Inflammatory macrophage (primary cell): ENCODE results near the gene ZC3HAV1.
A peak's percentile ranks its signal among the peaks of the same experiment; 100 is the strongest.
"Not testable (repeated sequence)": the region's sequence is repeated elsewhere in the genome, so short reads cannot be mapped to it uniquely, and the experiment has no call there.

Experiments
- DNase-seq, 2 donors: peaks; one replicate each; pipeline ENCODE4 v3.0.0-alpha.2; 2020 to 2022
- total RNA-seq, 18 experiments: gene quantifications; one replicate each; lab custom pipeline; 2026; ENCODE audit warnings: mixed read lengths in 6 of 18, inconsistent platforms in 2 of 18; lab: John Stamatoyannopoulos, UW

Gene ZC3HAV1
- 71.0 to 1,130 (median 129) reads per million in 18 experiments for total RNA-seq

DNA sequence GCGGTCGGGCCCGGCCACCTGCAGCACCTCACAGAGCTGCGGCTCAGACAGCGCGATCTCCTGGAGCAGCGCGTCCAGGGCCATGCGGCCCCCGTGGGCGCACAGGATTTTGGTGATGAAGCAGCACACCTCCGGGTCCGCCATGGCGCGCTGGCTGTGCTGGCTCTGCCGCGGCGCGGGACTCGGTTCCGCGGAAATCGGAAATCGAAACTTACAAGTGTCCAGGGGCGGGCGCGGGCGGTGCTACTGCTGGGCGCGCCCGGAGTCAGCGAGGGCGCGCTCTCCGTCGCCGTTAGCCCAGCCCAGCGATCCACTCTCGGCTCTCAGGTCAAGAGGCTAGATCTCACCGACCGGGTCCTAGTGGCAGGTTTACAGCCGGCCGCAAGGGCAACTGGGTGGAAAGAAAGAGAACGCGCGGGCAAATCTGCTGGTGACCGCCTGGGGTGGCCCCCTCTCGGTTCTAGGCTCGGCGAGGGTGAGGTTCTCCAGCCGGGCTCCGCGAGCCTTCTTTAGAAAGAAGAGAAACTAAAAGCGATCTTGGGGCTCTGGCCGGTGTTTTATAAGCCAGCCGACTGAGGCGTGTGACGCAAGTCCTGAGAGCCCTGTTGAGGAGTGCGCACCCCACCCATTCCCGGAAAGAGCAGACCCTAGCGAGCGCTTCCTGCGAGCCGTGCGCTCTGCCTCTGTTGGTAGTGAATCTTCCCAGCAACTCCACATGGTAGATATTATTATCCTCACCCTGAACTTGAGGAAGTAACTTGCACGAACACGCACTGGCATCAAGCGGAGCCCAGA lies at the start of gene ZC3HAV1:
TSS of gene ZC3HAV1 (minus strand) at position 533 of the 795 bp plus-strand sequence. CDS start at position 144, 389 bp downstream.
- DNase-seq, result peak; percentile 86 to 89

DNA sequence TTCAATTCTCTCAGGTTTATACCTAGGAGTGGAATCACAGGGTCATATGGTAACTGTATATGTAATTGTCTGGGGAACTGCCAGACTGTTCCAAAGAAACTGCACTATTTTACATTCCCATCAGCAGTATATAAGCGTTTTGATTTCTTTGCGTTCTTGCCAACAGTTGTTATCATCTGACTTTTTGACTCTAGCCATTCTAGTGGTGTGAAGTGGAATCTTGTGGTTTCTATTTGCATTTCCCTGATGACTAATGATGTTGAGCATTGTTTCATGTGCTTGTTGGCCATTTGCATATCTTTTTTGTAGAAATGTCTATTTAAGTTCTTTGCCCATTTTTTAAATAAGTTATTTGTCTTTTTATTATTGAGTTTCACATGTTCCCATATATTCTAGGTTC lies 44.3 kb upstream of the ZC3HAV1 start:
- DNase-seq, result no peak

DNA sequence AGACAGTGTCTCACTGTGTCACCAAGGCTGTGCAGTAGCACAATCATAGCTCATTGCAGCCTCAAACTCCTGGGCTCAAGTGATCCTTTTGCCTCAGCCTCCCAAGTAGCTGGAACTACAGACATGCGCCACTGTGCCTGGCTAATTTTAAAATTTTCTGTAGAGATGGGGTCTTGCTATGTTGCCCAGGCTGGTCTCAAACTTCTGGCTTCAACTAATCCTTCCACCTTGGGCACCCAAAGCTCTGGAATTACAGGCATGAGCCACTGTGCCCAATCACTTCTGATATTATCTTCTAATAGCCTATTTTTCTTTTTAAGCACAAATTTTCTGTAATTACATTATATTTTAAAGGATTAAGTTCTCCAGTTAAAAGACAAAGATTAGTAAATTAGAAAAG lies 42.6 kb upstream of the ZC3HAV1 start:
- DNase-seq, result no peak

DNA sequence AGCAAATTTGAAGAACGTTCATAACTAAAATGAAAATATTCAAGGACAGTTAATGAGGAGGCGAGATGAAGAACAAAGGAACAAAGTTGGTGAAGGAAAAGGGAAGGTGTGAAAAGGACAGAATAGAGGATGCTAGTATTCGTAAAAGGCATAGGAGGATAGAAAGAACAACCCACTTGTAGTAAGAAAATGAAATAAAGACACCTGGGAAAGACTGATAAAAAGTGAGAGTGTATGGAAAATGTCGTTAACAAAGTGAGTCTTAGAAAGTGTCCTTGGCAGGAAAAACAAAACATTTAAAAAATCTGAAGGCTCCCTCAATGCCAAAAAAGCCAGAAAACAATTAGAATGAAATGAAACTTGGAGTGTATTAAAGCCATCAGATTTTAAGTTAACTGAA lies 29.6 kb upstream of the ZC3HAV1 start:
- DNase-seq, result no peak

DNA sequence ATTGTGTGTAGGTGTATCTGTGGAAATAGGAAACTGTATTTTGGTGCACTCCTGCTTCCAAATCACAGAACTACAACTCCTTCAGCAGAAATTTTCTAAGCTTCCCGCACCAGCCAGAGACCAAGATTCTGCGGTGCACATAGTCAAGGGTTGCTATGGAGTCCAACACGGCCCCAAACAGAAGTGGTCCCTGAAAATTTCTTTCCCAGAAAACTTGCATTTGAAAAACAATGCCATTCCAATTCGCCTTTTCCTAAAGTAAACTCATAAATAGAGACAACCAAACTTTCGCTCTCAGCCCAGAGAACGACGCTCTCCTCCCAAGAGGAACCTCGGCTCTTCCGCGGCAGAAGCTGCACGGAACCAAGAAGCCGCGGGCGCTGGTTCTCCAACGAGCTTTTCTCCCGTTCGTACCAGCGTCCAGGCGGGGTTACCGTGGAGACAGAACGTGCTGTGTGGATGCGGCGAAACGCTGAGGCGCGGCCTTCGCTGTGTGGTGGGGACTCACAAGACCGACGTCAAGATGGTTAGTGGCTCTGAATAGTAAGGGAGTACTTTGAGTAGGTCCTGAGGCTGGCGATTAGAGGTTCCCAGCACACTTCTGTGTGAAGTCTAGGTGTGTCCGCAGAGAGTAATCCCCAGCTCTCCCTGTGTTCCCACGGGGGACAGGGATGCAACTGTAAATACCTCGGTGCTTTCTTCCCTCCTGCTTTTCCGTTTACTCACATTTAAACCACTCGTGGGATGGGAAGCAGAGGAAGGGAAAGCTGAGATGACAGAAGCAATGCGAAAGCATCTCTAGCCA lies 24.0 kb upstream of the ZC3HAV1 start:
- DNase-seq, result peak; percentile 89 to 92

DNA sequence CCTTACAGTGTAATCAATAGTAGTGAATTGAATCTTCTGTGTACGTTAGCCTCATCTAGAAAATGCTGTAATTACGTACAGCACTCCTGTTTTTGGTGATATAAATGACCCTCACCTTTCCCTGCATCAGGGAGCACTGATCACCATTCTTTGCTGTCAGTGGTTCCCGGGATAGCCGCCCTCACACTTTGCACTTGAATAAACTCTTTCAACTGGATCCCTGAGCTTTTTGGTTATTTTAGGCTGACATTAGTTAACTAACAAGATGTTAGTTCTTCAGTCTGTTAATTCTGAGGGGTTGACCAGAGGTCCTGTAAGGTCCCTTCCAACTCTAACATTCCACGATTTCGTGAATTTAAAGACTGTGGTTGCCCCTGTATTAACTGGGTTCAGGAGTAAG lies 23.4 kb upstream of the ZC3HAV1 start:
- DNase-seq, result no peak

DNA sequence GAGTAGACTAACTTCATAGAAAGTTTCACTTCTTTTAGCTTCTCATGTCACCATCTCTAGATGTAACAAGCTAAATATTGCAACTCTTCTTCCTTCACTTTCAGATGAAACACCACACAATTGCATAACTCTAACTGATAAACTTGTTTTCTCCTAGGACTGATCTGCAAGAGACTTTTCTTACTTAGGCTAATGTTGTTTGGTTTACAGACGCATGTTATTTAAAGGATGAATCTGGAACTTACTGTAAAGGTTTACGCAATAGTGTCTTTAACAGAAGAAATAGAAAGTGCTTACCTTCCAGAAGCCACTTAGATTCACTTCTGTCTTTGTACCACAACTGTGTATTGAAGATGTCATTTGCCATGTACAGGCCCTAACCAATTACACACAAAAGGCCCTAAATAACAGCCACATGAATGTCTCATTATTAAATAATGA lies 22.1 kb upstream of the ZC3HAV1 start:
- peak; percentile 6 to 72 for DNase-seq

DNA sequence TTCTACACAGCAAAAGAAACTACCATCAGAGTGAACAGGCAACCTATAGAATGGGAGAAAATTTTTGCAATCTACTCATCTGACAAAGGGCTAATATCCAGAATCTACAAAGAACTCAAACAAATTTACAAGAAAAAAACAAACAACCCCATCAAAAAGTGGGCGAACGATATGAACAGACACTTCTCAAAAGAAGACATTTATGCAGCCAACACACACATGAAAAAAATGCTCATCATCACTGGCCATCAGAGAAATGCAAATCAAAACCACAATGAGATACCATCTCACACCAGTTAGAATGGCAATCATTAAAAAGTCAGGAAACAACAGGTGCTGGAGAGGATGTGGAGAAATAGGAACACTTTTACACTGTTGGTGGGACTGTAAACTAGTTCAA lies 20.3 kb upstream of the ZC3HAV1 start:
- DNase-seq, result not testable (repeated sequence)

DNA sequence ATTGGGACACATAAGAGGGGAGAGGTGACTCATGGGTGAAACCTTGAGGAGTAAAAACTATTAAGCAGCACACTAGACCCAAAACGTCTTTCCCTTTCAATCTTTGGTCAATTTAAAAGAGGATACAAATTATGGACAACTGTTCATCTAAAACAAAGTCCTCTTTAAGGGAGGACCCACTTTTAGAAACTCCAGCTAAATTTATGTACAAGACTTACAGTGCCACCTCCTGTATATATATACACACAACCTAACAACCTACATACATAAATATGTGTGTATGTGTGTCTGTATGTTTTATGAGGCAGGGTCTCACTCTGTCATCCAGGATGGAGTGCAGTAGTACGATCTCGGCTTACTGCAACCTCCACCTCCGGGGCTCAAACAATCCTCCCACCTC lies 18.1 kb upstream of the ZC3HAV1 start:
- DNase-seq, result no peak

DNA sequence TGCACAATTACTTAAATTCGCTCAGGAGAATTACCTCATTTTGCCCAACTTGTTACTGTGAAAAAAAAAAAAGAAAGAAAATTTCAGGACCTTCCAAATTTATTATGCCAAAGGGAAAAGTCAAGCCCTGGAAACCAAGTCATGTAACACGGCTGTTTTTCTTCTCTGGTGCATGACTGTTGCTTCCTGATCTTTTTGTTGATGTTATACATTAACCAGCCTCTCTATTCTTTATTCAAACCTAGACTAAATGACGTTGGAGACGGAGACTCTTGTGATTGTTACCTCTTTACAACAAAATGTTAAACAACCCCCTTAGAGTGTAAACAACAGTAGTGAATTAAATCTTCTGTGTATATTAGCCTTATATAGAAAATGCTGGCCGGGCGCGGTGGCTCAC lies 16.1 kb upstream of the ZC3HAV1 start:
- DNase-seq, result no peak

DNA sequence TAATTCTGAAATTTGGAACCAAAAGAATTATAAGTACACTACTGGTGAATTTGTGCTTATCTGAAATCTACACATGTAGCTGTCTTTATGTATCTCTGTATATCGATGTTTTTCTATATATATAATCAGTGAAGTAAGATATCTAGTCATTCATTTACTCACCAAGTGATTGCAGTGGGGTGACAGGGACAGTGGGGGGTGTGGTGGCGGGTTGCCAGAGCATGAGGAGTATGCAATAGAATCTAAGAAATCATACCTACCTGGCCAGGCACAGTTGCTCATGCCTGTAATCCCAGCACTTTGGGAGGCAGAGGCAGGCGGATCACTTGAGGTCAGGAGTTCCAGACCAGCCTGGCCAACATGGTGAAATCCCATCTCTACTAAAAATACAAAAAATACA lies 15.5 kb upstream of the ZC3HAV1 start:
- DNase-seq, result not testable (repeated sequence)

DNA sequence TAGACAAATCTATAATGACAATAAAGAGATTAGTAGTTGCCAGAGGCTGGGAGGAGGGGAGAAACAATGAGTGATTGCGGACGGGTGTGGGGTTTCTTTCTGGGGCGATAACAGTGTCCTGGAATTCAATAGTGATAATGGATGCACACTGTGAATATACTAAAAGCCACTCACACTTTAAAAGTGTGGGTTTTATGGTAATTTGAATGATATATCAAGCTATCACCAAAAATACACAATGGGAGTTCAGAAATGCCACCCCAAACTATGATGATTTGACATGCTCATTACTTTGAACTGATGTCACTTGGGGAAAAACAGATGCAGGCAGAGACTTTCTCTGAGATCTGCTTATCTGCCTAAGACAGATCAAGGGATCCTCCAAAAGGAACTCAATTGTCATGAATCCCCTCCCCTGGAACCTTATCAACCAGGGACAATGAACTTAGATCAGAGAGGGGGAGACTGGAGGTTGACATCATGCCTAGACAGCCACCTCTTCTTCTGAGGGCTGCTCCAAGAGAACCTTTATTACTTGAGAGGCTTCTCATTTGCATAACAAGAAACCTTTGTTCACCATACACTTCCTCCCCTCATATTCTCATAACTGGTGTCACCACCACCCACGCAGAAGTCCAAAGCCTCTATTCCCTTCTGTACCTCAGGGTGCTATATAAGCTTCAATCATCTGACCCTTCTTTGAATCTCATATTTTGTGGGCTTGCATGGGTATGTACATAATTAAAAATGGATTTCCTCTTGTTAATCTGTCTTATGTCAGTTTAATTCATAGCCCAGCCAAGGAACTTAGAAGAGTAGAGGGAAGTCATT lies 14.8 kb upstream of the ZC3HAV1 start:
- peak; percentile 24 to 42 for DNase-seq

DNA sequence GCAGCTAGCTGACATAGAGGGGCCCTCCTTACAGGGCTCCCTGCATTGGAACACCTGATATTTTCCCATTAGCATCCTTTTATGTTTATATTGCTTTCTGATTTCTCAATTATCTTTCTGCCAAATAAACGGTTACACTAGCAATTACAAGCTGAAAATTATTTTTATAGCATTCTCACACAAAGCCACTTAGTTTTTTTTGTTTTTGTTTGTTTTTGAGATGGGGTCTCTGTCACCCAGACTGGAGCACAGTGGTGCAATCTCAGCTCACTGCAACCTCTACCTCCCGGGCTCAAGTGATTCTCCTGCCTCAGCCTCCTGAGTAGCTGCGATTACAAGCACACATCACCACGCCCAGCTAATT lies 9.9 kb upstream of the ZC3HAV1 start:
- DNase-seq, result no peak

DNA sequence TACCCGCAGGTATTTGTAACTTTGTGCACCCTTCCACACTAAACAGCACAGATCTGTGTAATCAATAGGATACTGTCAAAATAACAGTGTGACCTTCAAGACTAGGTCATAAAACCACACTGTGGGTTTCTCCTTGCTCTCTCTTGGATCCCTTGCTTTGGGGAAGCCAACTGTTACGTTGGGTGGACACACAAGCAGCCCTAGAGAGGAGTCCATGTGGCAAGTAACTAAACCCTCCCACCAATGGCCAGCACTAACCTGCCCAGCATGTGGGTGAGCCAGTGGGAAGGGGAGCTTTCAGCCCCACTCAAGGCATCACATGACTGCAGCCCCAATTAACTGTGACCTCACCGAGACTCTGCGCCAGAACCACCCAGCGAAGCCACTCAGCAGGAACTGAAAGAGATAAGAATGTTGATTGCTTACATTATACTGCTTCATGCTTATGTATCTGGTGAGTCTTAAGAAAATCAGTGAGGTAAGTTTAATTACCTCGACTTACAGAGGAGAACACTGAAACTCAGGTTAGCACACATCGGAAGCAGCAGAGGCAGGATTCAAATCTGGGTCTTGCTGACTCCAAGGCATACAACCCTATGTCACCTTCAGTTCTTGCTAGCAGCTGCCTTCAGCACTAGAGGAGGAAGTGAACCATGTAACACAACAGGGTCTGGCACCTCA lies 9.4 kb upstream of the ZC3HAV1 start:
- DNase-seq, result peak; percentile 64 to 80

DNA sequence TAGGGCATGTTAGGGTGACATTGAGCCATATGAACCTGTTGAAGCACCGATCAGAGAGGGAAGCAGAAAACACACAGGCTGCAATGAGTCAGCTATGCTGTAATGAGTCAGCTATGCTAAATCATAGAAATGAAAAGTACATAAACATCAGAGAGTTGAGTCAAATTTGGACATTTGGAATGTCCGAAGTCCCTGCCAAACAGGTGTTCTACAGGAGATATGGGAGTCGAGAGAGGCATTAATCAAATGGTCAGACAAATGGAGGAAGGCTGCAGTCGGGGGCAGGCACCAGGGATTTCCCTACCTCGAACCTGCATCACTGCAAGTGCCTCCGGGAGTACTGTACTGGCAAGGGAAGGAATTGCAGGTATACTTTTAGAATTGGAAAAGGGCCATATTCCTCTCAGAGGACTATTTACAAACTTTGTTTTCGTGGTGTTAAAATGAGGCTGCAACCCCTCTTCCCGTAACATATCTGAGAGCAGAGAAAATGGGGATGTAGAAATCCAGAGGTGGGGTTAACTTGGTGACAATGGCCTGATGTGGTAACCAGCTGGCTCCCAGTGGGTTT lies 8.8 kb upstream of the ZC3HAV1 start:
- DNase-seq, result peak; percentile 62 to 75

DNA sequence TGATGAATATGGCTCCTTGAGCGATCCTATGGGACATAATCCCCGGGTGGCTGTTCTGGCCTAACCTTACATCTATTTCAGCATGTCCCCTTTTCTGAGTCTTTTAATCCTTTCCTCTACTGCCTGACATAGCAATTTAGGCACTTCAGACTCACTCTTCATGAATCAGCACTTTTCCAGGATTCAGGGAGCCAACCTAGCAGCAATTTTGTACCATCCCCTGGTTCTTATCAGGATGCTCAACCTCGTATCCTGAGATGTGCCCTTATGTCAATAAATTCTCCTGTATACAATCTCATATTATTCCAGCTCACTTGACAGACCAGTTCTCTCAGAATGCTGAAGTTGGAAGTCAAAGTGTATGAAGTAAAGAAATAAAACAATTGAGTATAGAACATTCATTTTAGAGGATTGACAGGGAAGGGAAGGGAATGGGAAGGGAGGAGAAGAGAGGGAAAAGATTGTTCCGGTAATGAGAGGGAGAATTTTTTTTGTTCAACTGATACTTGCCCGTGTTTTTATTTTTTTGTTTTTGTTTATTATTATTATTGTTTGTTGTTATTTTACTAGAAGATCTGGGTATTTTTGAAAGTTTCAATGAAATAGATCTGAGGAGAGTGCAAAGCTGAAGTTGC lies 8.2 kb upstream of the ZC3HAV1 start:
- DNase-seq, result no peak

DNA sequence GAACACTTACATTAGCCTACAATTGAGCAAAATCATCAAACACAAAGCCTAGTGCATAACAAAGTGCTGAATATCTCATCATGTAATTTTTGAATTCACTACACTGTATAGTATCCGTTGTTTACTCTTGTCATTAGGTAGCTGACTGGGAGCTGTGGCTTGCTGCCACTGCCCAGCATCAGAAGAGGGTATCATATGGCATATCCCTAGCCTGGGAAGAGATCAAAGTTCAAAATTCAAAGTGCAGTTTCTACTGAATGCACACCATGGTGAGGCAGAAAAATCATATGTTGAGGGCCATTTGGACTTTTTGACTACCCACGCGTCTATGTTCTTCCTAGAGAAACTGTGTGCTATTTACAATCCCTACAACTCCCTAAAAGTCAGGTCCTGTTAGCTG lies 7.5 kb upstream of the ZC3HAV1 start:
- DNase-seq, result no peak

DNA sequence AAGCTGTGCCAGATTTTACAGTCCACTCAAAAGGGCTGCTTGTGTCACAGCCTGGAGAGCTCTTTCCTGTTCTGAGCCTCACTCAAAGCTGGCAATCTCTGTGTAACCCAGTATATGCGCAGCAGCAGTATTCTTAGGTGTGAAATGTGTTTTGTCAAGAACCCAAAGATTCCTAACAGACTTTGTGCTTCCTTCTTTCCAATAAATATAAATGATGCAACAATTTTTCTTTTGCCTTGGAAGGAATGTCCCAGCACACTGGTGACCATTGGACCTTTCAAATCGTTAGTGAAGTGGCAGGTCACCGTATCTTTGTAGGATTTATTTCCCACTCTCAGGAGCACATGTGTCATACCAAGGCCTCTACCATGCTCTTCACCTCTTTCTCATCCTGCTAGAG lies 5.6 kb upstream of the ZC3HAV1 start:
- DNase-seq, result no peak

DNA sequence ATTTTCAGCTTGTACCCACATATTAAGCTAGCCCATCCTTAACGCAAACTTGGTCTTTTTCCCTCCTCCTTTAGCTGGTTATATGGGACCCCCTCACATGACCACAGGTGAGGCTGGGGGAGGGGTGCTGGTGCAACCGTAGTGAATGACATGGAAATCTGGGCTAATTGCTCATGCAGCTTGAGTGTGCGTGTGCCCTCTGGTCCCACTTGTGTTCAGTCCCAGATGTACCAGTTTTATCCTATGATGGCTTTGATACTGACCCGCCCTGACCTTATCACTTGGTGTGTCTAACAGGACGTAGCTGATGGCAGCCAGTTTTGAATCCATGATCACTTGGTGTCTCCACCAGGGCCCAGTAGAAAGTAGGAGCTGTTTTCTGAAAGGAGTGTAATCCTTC lies 5.1 kb upstream of the ZC3HAV1 start:
- DNase-seq, result no peak

DNA sequence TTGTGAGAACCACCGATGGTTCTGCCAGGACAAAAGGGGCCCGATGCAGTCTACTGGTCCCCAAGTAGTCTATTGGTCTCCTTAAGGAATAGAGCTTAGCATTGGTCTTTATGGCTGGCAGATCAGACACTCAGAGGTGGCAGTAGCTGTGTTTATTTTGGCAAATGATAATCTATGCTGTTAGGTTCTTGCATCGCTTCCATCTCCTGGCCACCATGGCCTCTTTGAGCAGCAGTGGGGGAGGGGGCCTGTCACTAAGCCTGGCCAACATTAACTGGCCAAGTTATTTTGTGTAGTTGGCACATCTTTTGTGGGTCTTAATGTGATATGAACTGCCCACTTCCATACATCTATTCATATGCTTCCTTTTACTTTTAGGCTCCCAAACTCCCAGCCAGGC lies 4.5 kb upstream of the ZC3HAV1 start:
- no peak for DNase-seq

DNA sequence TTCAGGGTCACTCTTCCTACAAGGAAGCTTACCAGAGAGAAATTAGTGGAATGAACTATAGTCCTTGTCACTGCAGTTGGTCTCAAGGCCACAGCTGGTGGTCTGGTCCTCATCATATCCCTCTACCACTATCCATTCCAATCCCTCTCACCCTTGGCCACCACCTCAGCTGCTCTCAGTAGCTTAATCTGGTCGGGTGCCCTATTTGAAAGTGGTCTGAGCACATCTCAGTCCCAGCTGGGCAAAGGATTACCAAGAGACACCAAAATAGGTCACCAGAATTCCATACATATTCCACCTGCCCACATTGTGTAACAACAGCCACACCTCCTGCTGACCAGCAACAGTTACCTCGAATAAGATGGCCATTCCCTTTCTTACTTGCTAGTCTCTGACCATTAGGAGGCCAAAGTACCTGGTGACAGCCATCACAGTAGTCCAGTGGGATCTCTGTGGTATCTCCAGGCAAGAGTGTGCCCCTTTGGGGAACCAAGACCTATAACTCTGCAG lies 3.3 kb upstream of the ZC3HAV1 start:
- DNase-seq, result no peak
